Fibroblast of villous mesenchyme (primary cell): Measurements from ENCODE around the gene TRO. TPM values are rescaled to one million over a fixed set of nuclear protein-coding genes. Genes with fewer than 3 reads are reported as not detected.

Source experiments
- DNase-seq: peaks from one replicate; pipeline ENCODE4 v3.0.0-alpha.2; 2010; ENCODE audit warnings: low read depth
- H3K4me3 ChIP-seq: 2 replicates; pipeline ENCODE4 v1.5.1; 2011; ENCODE audit warnings: low read depth, mild to moderate bottlenecking, low read length
- CTCF ChIP-seq: IDR thresholded peaks from 2 replicates; pipeline ENCODE4 v1.5.1; 2012; ENCODE audit warnings: low read depth, mild to moderate bottlenecking, low read length; ENCODE audit not compliant: insufficient read depth
- small RNA-seq: library from RNA; depleted of rRNA; stranded (forward); fragments of <200 nt; gene quantifications from one replicate; pipeline ENCODE3, GENCODE V24; 2012
- total RNA-seq: library from RNA; depleted of rRNA; stranded (reverse); fragments of >200 nt; gene quantifications from 2 replicates; pipeline ENCODE4 v1.2.3, GENCODE V29; 2012

TRO gene
- total RNA-seq, 1 donor, result 16.8 TPM

GRCh38 chrX:54980334-54980733, 59.7 kb downstream of the TRO start:
- H3K4me3 ChIP-seq, result no peak overlapping the region
- no peak for DNase-seq
- no peak for TF ChIP-seq CTCF

Small RNA genes lying within 50 kb of the gene (small RNA-seq; reads per million reads assigned to genes)
- not detected for gene RF00614

Other genes starting within 250 kb of the TRO start
- not detected in 2 replicates for gene ITIH6, start 122.6 kb upstream of the TRO start, total RNA-seq
- 235 and 242 TPM in 2 replicates for gene MAGED2, start 113.1 kb upstream of the TRO start, total RNA-seq
- under 0.01 TPM in 1 of 2 replicates, not detected in the other for gene PFKFB1, start 73.4 kb downstream of the TRO start, total RNA-seq
- 6.1 and 7.8 TPM in 2 replicates for gene APEX2, start 79.5 kb downstream of the TRO start, total RNA-seq
- not detected in 2 replicates for gene ALAS2, start 110.2 kb downstream of the TRO start, total RNA-seq
- not detected in 2 replicates for gene PAGE2B, start 154.2 kb downstream of the TRO start, total RNA-seq
- gene PAGE2, start 168.2 kb downstream of the TRO start, total RNA-seq, result not detected in 2 replicates